ENCODE measurements around the gene PRRT2.

PRRT2 gene

GRCh38 chr16:29835926-29836325, 23.9 kb downstream of the PRRT2 start:
- no peak for DNase-seq

DNA sequence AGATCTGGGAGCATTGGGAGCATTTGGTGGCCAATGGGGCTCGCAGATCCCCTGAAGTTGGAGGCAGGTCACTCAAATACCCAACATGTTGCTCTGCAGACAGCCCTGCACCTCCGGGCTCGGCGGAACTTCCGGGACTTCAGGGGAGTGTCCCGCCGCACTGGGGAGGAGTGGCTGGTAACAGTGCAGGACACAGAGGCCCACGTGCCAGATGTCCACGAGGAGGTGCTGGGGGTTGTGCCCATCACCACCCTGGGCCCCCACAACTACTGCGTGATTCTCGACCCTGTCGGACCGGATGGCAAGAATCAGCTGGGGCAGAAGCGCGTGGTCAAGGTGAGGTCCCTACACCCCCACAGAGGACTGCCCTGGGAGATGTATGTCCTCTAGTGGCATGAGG, 24.6 kb downstream of the PRRT2 start:
- DNase-seq, result no peak

DNA sequence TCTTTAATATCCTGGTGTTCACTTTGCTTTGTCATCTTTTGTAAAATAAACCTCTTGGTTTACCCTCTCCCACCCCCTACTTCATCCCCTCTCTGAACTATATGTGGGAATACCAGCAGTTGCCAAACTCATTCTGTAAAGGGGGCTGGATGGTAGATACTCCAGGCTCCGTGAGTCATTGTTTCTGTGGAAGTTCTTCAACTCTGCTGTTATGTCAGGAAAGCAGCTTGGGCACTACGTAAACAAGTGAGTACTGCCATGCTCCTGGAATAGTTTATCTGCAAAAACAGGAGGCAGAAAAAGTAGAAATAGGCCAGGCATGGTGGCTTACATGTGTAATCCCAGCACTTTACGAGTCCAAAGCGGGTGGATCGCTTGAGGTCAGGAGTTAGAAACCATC, 25.8 kb downstream of the PRRT2 start:
- no peak for DNase-seq

GRCh38 chr16:29839822-29840221, 27.8 kb downstream of the PRRT2 start:
- no peak for DNase-seq

DNA sequence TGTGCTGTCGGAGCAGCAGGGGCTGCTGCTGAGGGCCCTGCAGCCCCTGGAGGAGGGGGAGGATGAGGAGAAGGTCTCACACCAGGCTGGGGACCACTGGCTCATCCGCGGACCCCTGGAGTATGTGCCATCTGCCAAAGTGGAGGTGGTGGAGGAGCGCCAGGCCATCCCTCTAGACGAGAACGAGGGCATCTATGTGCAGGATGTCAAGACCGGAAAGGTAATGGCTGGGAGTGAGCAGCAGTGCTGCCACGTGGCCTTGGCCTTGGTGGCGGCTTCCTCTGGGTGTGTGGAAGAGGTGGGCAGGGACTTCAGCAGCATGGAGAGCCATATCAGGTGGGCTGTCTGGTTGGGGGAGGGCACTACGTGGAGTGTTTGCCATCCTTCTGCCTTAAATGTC, 28.2 kb downstream of the PRRT2 start:
- DNase-seq, result no peak

GRCh38 chr16:29841631-29842030, 29.6 kb downstream of the PRRT2 start:
- DNase-seq, result no peak

GRCh38 chr16:29842732-29843346, 30.8 kb downstream of the PRRT2 start:
- DNase-seq, result no peak

DNA sequence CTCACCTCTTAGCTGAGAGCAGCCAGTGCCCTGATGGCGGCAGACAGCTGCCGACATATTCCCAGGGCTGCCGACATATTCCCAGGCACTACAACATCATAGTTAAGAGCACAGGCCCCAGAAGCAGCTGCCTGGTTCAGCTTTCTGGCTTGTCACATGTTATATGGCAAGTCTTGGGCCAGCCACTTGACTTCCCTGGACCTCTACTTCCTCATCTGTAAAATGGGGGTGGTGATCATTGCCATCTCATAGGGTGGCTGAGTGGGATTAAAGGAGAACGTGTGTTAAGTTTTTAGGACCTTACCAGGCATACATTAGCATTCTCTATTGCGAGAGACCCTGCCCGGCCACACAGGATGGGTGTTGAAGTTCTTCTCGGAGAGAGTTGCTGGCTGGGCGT, 31.9 kb downstream of the PRRT2 start:
- DNase-seq, result no peak

GRCh38 chr16:29844575-29845331, 32.8 kb downstream of the PRRT2 start:
- no peak for DNase-seq

GRCh38 chr16:29845656-29846055, 33.7 kb downstream of the PRRT2 start:
- no peak for DNase-seq

GRCh38 chr16:29848420-29849297, 36.7 kb downstream of the PRRT2 start:
- no peak for DNase-seq

DNA sequence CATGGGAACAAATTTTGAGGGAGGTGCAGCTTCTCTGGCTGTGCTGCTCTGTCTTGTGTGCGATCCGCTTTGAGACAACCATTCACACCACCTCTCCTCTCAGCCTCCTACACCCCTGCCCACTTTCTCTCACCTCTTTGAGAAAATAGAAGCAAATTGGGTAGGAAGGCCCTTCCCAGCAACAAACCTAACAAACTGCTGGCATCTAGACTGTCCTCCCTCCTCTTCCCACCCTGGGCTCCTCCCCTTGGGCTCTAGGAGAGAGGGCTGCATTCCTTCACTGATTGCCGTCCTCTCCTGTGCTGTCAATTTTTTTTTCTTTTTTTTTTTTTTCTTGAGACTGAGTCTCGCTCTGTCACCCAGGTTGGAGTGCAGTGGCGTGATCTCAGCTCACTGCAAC, 37.5 kb downstream of the PRRT2 start:
- DNase-seq, result no peak

DNA sequence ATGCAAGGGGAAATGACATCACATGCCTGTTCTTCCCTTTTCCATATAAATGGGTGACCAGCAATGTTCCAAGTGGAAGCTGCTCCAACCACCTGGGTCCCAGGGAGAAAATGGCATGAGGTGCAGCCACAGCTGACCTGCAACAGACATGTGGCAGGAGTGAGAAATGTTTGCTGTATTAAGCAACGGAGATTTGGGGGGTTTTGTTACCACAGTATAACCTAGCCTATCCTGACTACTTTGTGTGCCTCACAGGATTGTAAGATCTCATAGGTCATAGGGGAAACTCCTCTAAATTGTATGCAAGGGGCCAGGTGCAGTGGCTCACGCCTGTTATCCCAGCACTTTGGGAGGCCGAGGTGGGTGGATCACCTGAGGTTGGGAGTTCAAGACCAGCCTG, 39.0 kb downstream of the PRRT2 start:
- no peak for DNase-seq

DNA sequence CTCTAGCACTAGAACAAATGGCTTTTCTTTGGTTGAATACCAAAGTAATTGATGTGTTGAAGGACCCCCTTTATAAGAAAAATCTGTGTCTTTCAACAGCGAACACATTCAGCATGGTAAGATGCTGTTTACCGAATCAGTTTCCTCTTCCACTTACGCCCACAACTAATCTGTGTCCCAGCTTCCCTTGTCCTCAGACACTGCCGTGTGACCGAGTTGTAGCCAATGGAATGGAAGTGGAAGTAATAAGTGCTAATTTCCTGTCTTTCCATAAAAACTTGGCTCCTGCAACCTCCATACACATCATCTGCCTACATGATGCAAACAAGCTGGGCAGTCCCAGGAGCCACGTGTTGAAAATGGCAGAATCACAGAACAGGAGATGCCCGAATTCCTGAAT, 40.7 kb downstream of the PRRT2 start:
- DNase-seq, result no peak

DNA sequence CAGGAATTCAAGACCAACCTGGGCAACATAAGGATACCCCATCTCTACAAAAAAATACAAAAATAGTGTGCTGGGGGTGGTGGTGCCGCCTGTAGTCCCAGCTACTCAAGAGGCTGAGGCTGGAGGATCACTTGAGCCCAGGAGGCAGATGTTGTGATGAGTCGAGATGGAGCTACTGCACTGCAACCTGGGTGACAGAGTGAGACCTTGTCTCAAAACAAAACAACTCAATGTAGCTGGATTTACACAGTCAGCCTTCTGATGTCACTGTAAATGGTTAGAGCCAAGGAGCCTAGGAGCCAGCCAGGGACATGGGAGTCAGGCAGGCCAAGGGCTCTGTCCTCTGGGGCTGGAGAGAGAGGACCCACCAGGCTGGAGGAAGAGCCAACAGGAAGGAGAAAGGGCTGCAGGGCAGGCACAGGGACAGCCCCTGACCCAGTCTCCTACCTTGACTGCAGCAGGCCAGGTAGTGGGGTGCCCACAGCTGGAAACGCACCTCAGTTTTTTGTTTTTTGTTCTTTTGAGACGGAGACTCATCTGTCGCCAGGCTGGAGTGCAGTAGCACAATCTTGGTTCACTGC, 42.6 kb downstream of the PRRT2 start:
- DNase-seq, result no peak

- no peak for DNase-seq
These were observed 45.3 kb downstream of the PRRT2 start for GRCh38 chr16:29857133-29857760.

- DNase-seq, result no peak
These were observed 46.3 kb downstream of the PRRT2 start for GRCh38 chr16:29858149-29858849.

DNA sequence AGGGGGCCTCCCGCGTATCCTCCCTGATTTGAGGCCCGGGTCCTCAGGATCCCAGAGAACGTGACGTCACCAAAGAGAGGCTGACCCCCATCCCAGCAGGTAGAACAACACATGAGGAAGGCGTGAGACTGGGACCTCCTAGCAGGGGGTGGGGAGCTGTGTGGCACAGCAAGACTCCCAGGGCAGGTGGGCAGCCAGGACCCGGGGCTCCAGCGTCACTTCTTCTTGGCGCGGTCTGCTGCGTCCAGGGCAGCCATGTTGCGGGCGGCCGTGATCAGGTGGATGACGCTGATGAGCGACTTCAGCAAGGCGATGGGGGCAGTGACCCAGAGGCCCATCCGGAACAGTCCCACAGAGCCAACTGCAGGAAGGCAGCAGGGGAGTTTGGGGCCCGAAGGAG, 47.0 kb downstream of the PRRT2 start:
- DNase-seq, result no peak

DNA sequence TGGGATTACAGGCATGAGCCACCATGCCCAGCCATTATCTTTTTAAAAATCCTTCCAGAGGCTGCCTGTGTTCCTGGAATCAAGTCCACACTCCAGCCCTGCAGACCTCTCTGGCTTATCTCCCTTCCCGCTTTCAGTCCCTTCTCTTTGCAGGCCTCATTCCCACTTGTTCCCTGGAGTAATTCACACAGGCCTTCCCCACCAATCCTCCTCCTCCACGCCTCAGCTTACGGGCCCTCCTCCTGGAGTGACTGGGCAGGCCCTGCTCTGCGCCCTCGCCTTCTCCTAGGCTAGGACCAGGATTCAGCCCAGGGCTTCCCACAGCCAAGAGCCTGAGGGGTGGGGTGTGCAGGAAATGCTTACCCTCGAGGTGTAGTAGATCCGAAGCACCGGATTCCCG, 48.2 kb downstream of the PRRT2 start:
- DNase-seq, result no peak

- DNase-seq, result no peak
These were observed 50.4 kb downstream of the PRRT2 start for GRCh38 chr16:29862383-29862883.

DNA sequence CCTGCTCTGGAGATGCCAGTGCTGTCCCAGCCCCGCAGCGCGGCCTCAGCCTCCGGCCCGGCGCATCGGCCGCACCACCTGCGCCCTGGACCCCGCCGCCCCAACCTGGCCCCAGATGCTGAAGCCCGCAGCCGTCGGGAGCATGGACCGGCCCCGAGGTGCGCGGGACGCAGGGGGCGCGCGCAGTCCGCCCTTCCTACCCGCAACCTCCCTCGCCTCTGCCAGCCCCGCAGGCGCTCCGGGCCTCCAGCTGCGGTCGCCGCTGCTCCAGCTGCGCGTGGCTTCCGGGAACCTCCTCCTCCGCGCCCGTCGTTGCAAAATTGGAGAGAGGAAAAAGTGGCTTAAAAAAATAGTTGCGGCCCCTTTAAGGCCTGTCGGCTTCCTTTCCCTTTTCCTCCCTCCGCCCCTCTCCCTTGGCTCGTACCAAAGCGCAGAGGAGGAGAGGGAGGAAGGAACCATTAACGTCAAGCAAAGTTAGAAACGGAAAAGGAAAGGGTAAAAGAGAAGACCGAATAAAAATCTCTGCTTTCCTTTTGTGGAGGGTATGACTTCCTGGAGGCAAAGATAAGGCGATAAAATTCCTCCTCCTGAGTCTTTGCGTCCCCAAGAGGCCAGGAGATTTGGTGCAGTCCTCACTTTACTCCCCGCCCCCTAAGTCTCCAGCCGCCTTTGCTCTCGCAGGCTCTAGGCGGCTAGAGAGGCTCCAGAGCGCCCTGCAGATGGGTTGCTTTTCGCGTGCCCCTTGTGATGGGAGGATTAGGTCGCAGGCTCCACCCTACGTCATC, 51.1 kb downstream of the PRRT2 start, which contains the start of gene CDIPT:
TSS of gene CDIPT (minus strand) at position 343 of the 785 bp plus-strand sequence. CDS start 369 bp downstream, outside the sequence.
- DNase-seq, result peak; percentile 97
